HK-2 (cell line): ENCODE results near the gene EEA1.

Source experiments
- DNase-seq: peaks from one replicate; pipeline ENCODE4 v3.0.0-alpha.2; 2018; ENCODE audit not compliant: unreplicated experiment

The EEA1 gene

DNA sequence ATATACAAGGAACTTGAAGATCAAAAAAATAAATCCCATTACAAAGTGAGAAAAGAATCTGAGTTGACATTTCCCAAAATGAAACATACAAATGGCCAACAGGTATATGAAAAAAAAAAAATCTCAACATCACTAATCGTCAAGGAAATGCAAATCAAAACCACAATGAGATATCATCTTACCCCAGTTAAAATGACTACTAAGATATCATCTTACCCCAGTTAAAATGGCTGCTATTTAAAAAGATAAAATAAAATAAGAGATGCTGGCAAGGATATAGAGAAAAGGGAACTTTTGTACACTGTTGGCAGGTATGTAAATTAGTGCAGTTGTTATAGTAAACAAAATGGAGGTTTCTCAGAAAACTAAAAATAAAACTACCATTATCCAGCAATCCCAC is 181.9 kb downstream of the EEA1 start:
- no peak for DNase-seq

- peak; percentile 66 for DNase-seq
These were observed 183.1 kb downstream of the EEA1 start for GRCh38 chr12:92745856-92746550.

DNA sequence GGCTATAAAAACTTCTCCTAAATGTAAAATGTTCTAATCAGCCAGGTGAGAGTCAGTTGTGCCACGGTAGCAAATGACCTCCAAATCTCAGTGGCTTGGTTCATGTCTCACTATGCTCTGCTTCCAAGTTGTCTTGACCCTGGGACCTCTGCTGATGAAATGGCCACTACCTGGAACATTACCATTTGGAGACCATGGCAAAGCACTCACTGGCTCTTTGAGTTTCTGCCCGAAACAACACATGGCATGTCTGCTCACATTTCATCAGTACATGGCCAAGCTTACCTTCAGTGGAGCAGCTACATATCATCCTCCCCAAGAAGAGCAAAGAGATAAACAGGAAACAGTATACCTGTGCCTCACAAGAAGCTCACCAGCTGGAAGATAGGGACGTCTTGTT is 186.1 kb downstream of the EEA1 start:
- no peak for DNase-seq

GRCh38 chr12:92740411-92740810 is 188.7 kb downstream of the EEA1 start:
- DNase-seq = no peak

- DNase-seq = no peak
These were observed 190.0 kb downstream of the EEA1 start for GRCh38 chr12:92739113-92739512.

GRCh38 chr12:92737855-92738850 is 190.9 kb downstream of the EEA1 start:
- DNase-seq = no peak

DNA sequence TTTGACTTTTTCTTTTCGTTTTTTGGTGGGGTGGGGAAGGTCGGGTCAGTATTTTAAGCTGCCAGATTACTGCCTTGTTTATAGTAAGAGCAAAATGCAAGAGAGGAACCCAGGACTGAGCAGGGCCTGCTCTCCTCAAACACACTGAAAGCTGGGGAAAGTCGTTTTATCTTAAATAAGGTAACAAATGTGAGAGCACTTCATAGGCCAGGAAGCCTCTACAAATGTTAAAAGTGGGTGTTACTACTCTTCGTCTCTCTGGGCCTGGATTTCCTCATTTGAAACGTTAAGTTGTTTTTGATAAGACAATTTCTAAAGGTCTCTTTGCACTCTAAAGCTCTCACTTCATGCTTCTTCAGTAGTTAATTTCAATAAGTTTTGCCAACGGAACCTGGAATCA is 192.5 kb downstream of the EEA1 start:
- no peak for DNase-seq

DNA sequence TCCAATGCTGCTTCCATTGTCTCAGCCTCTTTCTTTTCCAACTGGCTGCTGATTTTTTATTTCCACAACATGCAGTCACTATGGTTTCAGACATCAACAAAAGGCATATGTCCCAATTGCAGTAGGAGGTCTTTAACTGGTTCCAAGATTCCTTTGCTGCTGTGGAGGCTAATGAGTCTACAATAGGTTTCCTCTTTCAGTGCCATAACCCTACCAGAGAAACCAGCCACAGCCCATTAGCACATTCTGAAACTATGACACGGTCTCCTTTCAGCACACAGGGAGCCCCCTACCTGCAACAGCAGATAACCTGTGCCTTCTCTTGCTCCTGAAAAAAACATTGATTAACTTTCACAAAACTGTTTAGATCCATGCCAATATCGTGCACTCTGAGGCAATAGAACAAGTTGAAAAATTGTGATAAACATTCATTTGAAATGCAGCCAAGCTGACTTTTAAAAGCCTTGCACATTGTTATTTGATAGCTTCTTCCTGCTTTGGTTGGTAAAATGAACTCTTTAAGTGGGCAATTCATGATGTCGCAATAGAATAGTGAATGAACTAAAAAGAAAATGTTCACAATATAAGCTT is 193.9 kb downstream of the EEA1 start:
- DNase-seq = no peak

GRCh38 chr12:92733661-92734060 is 195.4 kb downstream of the EEA1 start:
- no peak for DNase-seq

- DNase-seq = no peak
These were observed 195.9 kb downstream of the EEA1 start for GRCh38 chr12:92733181-92733580.

- DNase-seq = no peak
These were observed 196.4 kb downstream of the EEA1 start for GRCh38 chr12:92732716-92733115.

GRCh38 chr12:92732216-92732615 is 196.9 kb downstream of the EEA1 start:
- DNase-seq = no peak

DNA sequence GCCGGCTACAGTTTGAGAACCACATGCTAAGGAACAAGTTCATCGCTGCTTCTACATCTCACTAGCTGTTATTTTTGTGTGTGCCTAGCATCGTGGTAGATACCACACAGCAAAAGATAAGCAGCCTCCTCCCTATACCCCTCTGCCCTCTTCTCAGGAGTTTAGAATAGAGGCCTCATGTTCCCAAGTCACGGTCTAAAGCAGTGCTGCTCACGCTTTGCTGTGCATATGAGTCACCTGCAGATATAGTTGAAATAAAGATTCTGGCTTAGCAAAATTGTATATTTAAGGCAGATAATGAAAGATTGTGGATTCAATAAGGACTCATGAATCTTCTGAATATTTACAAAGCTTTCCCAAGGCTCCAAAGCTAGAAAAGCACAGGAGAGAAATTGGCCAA is 198.3 kb downstream of the EEA1 start:
- no peak for DNase-seq

GRCh38 chr12:92729773-92730305 is 199.3 kb downstream of the EEA1 start:
- no peak for DNase-seq

DNA sequence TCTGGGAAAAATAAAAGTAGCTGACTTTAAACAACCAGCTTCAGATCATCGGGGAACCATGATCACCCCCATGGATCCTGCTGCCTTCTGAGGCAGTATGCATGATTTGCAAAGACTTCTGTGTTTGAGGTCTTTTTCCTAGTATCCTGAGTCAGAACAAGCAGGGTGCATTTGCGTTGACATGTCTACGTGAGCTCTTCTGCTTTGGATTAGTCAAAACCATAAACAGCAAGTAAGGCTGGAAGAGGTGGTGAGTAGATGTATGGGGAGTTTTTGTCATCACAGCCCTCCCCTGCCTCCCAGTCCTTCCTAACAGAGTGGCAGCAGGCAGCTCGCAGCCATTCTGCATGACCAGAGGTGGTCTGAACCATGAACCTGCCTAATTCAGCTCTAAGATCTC is 202.2 kb downstream of the EEA1 start:
- DNase-seq = no peak

DNA sequence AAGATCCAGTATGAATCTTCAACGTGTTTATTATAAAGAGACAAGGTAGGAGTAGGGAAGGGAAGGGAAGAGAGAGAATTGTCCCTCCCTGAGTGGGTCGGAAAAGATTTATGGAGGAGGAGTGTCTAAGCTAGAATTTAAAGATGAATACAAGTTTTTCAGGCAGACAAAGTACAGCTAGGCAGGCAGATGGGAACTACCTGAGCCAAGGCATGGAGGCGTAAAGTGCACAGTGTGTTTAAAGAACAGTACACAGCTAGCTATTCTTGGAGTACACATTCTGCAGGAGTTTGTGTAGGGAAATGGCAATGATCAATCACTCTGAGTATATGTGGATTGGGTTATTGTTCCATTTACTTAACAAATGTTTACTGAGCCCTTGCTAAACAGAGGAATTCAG is 206.2 kb downstream of the EEA1 start:
- no peak for DNase-seq

DNA sequence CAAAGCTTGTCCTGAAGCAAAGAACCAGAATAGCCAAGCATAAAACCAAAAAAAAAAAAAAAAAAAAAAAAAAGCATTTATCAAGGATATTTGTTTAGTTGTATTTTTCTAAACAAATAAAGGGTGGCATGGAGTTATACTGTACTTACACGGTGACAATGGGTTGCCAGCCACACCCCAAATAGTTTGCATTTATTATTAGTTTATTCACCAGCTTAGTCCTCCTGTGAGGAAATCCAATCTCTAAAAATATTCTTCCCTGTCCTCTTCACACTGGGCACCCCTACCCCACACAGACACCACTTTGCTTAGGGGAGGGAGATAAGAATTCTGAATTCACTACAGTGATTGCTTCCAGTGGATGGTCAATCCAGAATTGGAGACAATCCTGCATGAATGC is 207.4 kb downstream of the EEA1 start:
- no peak for DNase-seq

- DNase-seq = peak; percentile 38
These were observed 208.0 kb downstream of the EEA1 start for GRCh38 chr12:92721130-92721529.
